B cell (primary cell): ENCODE measurements around the gene MRPL53. TPM values are rescaled to one million over a fixed set of nuclear protein-coding genes. Genes with fewer than 3 reads are reported as not detected.
A peak's percentile ranks its signal among the peaks of the same experiment; 100 is the strongest.

Experiments used
- ATAC-seq: fragments of 200-7000 bp; cut with Tn5 transposase; one replicate; pipeline ENCODE4 v1.10.0; 2021; ENCODE audit warnings: low read depth, mild to moderate bottlenecking, moderate number of reproducible peaks, moderate library complexity
- CTCF ChIA-PET: fragments of 350-600 bp; sonication (Branson Sonifier 250); formaldehyde crosslinking; loops from one replicate; lab custom pipeline; 2021; ENCODE audit warnings: antibody characterized with exemption, inconsistent platforms; lab: Charles Lee
- POLR2A ChIA-PET: fragments of 350-600 bp; sonication (Branson Sonifier 250); formaldehyde crosslinking; loops from one replicate; lab custom pipeline; 2021; ENCODE audit warnings: antibody characterized with exemption; lab: Charles Lee
- DNase-seq: peaks from one replicate; pipeline ENCODE4 v3.0.0; 2013
- H2AFZ ChIP-seq: 2 replicates; pipeline ENCODE4 v1.6.1; 2012; ENCODE audit warnings: mild to moderate bottlenecking, low read depth, low read length; ENCODE audit not compliant: insufficient read depth, poor library complexity, severe bottlenecking
- H3K27ac ChIP-seq, 2 donors: 1 replicate in 1 of 2; 2 replicates in 1 of 2; pipeline ENCODE4 v1.5.1; 2012 to 2013; ENCODE audit warnings: low read length in 2 of 2, mild to moderate bottlenecking in 2 of 2, moderate library complexity in 1 of 2
- H3K27me3 ChIP-seq, 4 experiments: fragments of 200-600 bp in 1 of 4; sonication (generic) in 1 of 4; replicated peaks in 1 of 4; 1 replicate in 2 of 4; 2 replicates in 2 of 4; pipeline versions ENCODE4 v1.6.1 to v1.7.0; 2013 to 2016; ENCODE audit warnings: low read length in 3 of 4, mild to moderate bottlenecking in 2 of 4, mixed read lengths in 1 of 4, moderate library complexity in 1 of 4; ENCODE audit not compliant: insufficient read depth in 4 of 4, control insufficient read depth in 3 of 4; ENCODE audit errors: control extremely low read depth in 1 of 4
- H3K36me3 ChIP-seq, 2 experiments: replicated peaks in 1 of 2; 1 replicate in 1 of 2; 2 replicates in 1 of 2; pipeline versions ENCODE4 v1.6.1 to v1.7.1; 2013; ENCODE audit warnings: low read length in 1 of 2; ENCODE audit not compliant: insufficient read depth in 2 of 2, control insufficient read depth in 1 of 2; ENCODE audit errors: control extremely low read depth in 1 of 2, extremely low read depth in 1 of 2
- H3K4me1 ChIP-seq, 2 donors: fragments of 200-600 bp in 1 of 2; sonication (generic) in 1 of 2; 1 replicate in 1 of 2; 2 replicates in 1 of 2; pipeline versions ENCODE4 v1.5.1 to v1.6.1; 2013 to 2017; ENCODE audit warnings: low read length in 2 of 2; ENCODE audit not compliant: control insufficient read depth in 2 of 2, insufficient read depth in 2 of 2
- H3K4me2 ChIP-seq: replicated peaks from 2 replicates; pipeline ENCODE3; 2012; ENCODE audit warnings: mild to moderate bottlenecking, low read depth, low read length; ENCODE audit not compliant: poor library complexity, severe bottlenecking
- H3K4me3 ChIP-seq, 5 experiments: fragments of 200-600 bp in 1 of 5; sonication (generic) in 1 of 5; 1 replicate in 3 of 5; 2 replicates in 2 of 5; pipeline versions ENCODE4 v1.5.1 to v1.7.0; 2011 to 2016; ENCODE audit warnings: low read length in 4 of 5, mild to moderate bottlenecking in 4 of 5, low read depth in 2 of 5, control low read depth in 1 of 5, moderate library complexity in 1 of 5; ENCODE audit not compliant: insufficient read depth in 1 of 5; ENCODE audit errors: control extremely low read depth in 1 of 5, extremely low read depth in 1 of 5
- H3K79me2 ChIP-seq: fragments of 200-600 bp; sonication (generic); one replicate; pipeline ENCODE4 v1.6.0; 2016; ENCODE audit warnings: low read length; ENCODE audit not compliant: control insufficient read depth, insufficient read depth
- H3K9ac ChIP-seq: fragments of 200-600 bp; sonication (generic); 2 replicates; pipeline ENCODE4 v1.6.1; 2017; ENCODE audit warnings: mild to moderate bottlenecking, low read length, moderate library complexity
- H3K9me3 ChIP-seq, 3 donors: one replicate each; pipeline versions ENCODE4 v1.6.1 to v1.7.1; 2013; ENCODE audit warnings: low read length in 2 of 3; ENCODE audit not compliant: control insufficient read depth in 2 of 3, insufficient read depth in 1 of 3; ENCODE audit errors: control extremely low read depth in 1 of 3
- H4K20me1 ChIP-seq: 2 replicates; pipeline ENCODE4 v1.6.0; 2012; ENCODE audit warnings: mild to moderate bottlenecking, low read length; ENCODE audit not compliant: insufficient read depth, control insufficient read depth, poor library complexity, severe bottlenecking
- H3K27ac Mint-ChIP-seq: one replicate; pipeline ENCODE4 v1.8.0; 2021; ENCODE audit warnings: mixed read lengths
- H3K27me3 Mint-ChIP-seq: one replicate; pipeline ENCODE4 v1.8.0; 2021; ENCODE audit warnings: mixed read lengths
- H3K4me1 Mint-ChIP-seq: one replicate; pipeline ENCODE4 v1.8.0; 2021; ENCODE audit warnings: mixed read lengths
- H3K4me3 Mint-ChIP-seq: one replicate; pipeline ENCODE4 v1.8.0; 2021; ENCODE audit warnings: mixed read lengths
- H3K9me3 Mint-ChIP-seq: one replicate; pipeline ENCODE4 v1.8.0; 2022; ENCODE audit warnings: mixed read lengths; ENCODE audit not compliant: insufficient read depth
- CTCF ChIP-seq: fragments of 200-600 bp; IDR thresholded peaks from one replicate; pipeline ENCODE4 v1.8.0; 2022; ENCODE audit warnings: antibody characterized with exemption, mild to moderate bottlenecking
- EZH2 ChIP-seq: IDR thresholded peaks from 2 replicates; pipeline ENCODE4 v1.6.1; 2012; ENCODE audit warnings: borderline replicate concordance, low read depth, mild to moderate bottlenecking, moderate library complexity, low read length; ENCODE audit not compliant: insufficient read depth, poor library complexity, severe bottlenecking
- WGBS: methylation state at CpG from one replicate; pipeline ENCODE4 v1.1.5; 2013; ENCODE audit warnings: missing lambda C conversion rate; ENCODE audit not compliant: insufficient coverage; 5-methylcytosine and 5-hydroxymethylcytosine counted together
- intact Hi-C: fragments of 100-400 bp; cut with micrococcal nuclease; formaldehyde crosslinking; loops from one replicate; pipeline ENCODE4 v1.10.0; 2022
- polyA plus RNA-seq: library from polyadenylated mRNA; depleted of rRNA; stranded (reverse); fragments of >200 nt; gene quantifications from 2 replicates; pipeline ENCODE4 v1.2.3, GENCODE V29; 2012
- total RNA-seq, 2 donors: library from RNA; stranded (reverse); fragments of 120-200 nt in 1 of 2; gene quantifications; 1 replicate in 1 of 2; 2 replicates in 1 of 2; pipeline versions ENCODE4 v1.2.3 to v1.2.4, GENCODE V29; 2013 to 2022

The MRPL53 gene
- total and polyA plus RNA-seq, 2 donors (not counting 1 experiment from before 2014, with no cell fraction given) = 59.3 to 70.0 TPM

- peaks cover 57% of the 10 kb centered on the region for H3K27me3 Mint-ChIP-seq
- Histone ChIP-seq H3K9ac (peak within 1 kb of the TSS; percentile 70), H3K79me2 (no peaks in the 10 kb centered on the region), H4K20me1 (no peaks in the 10 kb centered on the region), H3K4me1 (peaks cover 49 to 54% of the 10 kb centered on the region in 2 donors), H3K9me3 (peaks cover 0 to 31% (median 0%) of the 10 kb centered on the region in 3 donors), H3K27me3 (peaks cover 0 to 74% (median 38%) of the 10 kb centered on the region in 4 experiments), H3K4me2 (peak within 1 kb of the TSS; percentile 91), H3K36me3 (peaks cover 0 to 2% of the 10 kb centered on the region in 2 experiments), H2AFZ (peak within 1 kb of the TSS; percentile 64), H3K27ac (no peak within 1 kb of the TSS), H3K4me3 (peak within 1 kb of the TSS; percentile 26 to 69 (median 38))
- DNase-seq = peak; percentile 61
- no peak for TF ChIP-seq CTCF
- peak; percentile 81 for TF ChIP-seq EZH2
- ChIA-PET POLR2A (interaction anchor here (0.6 to 1.9 kb wide), 4 partner anchors 8 to 124 kb away, joined by 3 to 7 read pairs (median 4); partner anchors contain the start of gene PCGF1), CTCF (interaction anchor here (1.7 to 3.0 kb wide), 2 partner anchors 14 to 87 kb away, joined by 4 to 11 read pairs; no protein-coding TSS in a partner anchor)
- no peak for ATAC-seq
- H3K4me1 Mint-ChIP-seq = peaks cover 52% of the 10 kb centered on the region
- intact Hi-C loops = loop anchor here (5.0 kb wide), 1 partner anchor 33 kb away; no protein-coding TSS in a partner anchor
- H3K9me3 Mint-ChIP-seq = no peaks in the 10 kb centered on the region
- H3K4me3 Mint-ChIP-seq = peak within 1 kb of the TSS; percentile 92
- H3K27ac Mint-ChIP-seq = peak within 1 kb of the TSS; percentile 64
- 5% methylated on average over 59 of the region's 65 CpGs for WGBS
Observed at GRCh38 chr2:74499267-74499939, 26.9 kb upstream of the MRPL53 start, which contains the start of gene LBX2. Gene LBX2 (minus strand): TSS chr2:74499603. CDS start chr2:74499537, 66 bp downstream.
